Myocyte (in vitro differentiated cells): ENCODE data around the gene PVR. TPM values are rescaled to one million over a fixed set of nuclear protein-coding genes. Genes with fewer than 3 reads are reported as not detected.
"Not testable (repeated sequence)": the region's sequence is repeated elsewhere in the genome, so short reads cannot be mapped to it uniquely, and the experiment has no call there.

Experiments used
- DNase-seq: peaks from one replicate; pipeline ENCODE4 v3.0.0-alpha.2; 2012; ENCODE audit warnings: low read depth
- total RNA-seq: library from RNA; depleted of rRNA; stranded (reverse); fragments of >200 nt; gene quantifications from 2 replicates; pipeline ENCODE4 v1.2.3, GENCODE V29; 2014

Gene PVR
- total RNA-seq, 1 donor from 2014 or later: 327 TPM

GRCh38 chr19:44618640-44619357 is 24.9 kb upstream of the PVR start:
- DNase-seq: no peak

- no peak for DNase-seq
Observed at GRCh38 chr19:44620667-44621066, 23.0 kb upstream of the PVR start.

GRCh38 chr19:44621367-44621766 is 22.3 kb upstream of the PVR start:
- no peak for DNase-seq

GRCh38 chr19:44623080-44623479 is 20.6 kb upstream of the PVR start:
- peak; percentile 60 for DNase-seq

- DNase-seq: peak; percentile 96
Observed at GRCh38 chr19:44623626-44624025, 20.1 kb upstream of the PVR start.

GRCh38 chr19:44624840-44625354 is 18.8 kb upstream of the PVR start:
- DNase-seq: peak; percentile 19

GRCh38 chr19:44625637-44626036 is 18.1 kb upstream of the PVR start:
- peak; percentile 93 for DNase-seq

GRCh38 chr19:44626048-44626624 is 17.6 kb upstream of the PVR start:
- peak; percentile 92 for DNase-seq

GRCh38 chr19:44627631-44628030 is 16.1 kb upstream of the PVR start:
- DNase-seq: peak; percentile 52

GRCh38 chr19:44628793-44629192 is 14.9 kb upstream of the PVR start:
- DNase-seq: no peak

- not testable (repeated sequence) for DNase-seq
Observed at GRCh38 chr19:44631611-44632010, 12.1 kb upstream of the PVR start.

GRCh38 chr19:44634058-44634457 is 9.7 kb upstream of the PVR start:
- DNase-seq: not testable (repeated sequence)

GRCh38 chr19:44634785-44635184 is 8.9 kb upstream of the PVR start:
- DNase-seq: no peak

- DNase-seq: peak; percentile 77
Observed at GRCh38 chr19:44635581-44636438, 7.9 kb upstream of the PVR start.

GRCh38 chr19:44636439-44637389 is 7.0 kb upstream of the PVR start:
- no peak for DNase-seq

GRCh38 chr19:44637390-44637764 is 6.3 kb upstream of the PVR start:
- no peak for DNase-seq

GRCh38 chr19:44640518-44640917 is 3.2 kb upstream of the PVR start:
- DNase-seq: peak; percentile 74

GRCh38 chr19:44641501-44642265 is 2.0 kb upstream of the PVR start:
- no peak for DNase-seq

- no peak for DNase-seq
Observed at GRCh38 chr19:44642377-44642776, 1.3 kb upstream of the PVR start.

GRCh38 chr19:44644402-44645016 is 799 bp downstream of the PVR start:
- DNase-seq: peak; percentile 73
